Transverse colon (tissue), 4 donors: Measurements from ENCODE around the gene SHFL. TPM values are rescaled to one million over a fixed set of nuclear protein-coding genes. Genes with fewer than 3 reads are reported as not detected.

Experiments
- small RNA-seq, 4 donors: library from RNA; depleted of rRNA; stranded (forward); fragments of <200 nt; gene quantifications; one replicate each; pipeline ENCODE3, GENCODE V24; 2016
- total RNA-seq, 4 donors: library from RNA; depleted of rRNA; stranded (reverse); fragments of >200 nt; gene quantifications; one replicate each; pipeline ENCODE4 v1.1.0, GENCODE V29; 2016

The SHFL gene
- total RNA-seq, 4 donors from 2014 or later = 24.5 to 56.1 (median 39.0) TPM

Small RNA genes lying within 50 kb of the gene (small RNA-seq; reads per million reads assigned to genes)
- gene MIR5589 (0 reads per million in 4 donors), gene SNORD105 (83.0 to 213 (median 113) reads per million in 4 donors), gene SNORD105B (5,078 to 10,566 (median 7,301) reads per million in 4 donors)

Other genes with a start within 250 kb of the SHFL start
- 1 to 10 TPM in 2 of 4 donors, not detected in 2; 2.0 to 2.7 TPM for gene OLFM2, start 149.8 kb upstream of the SHFL start, total RNA-seq
- gene COL5A3, start 75.8 kb upstream of the SHFL start, total RNA-seq = 10 to 100 TPM in 2 of 4 donors, 1 to 10 TPM in 2; 2.5 to 17.7 (median 7.9) TPM
- gene RDH8, start 72.8 kb upstream of the SHFL start, total RNA-seq = not detected
- 1 to 10 TPM in 1 of 4 donors, under 1 TPM in 2, not detected in 1; 0.32 to 4.5 (median 0.55) TPM for gene ANGPTL6, start 16.4 kb downstream of the SHFL start, total RNA-seq
- 10 to 100 TPM; 10.1 to 31.8 (median 21.5) TPM for gene PPAN, start 20.0 kb downstream of the SHFL start, total RNA-seq
- 10 to 100 TPM in 1 of 4 donors, 1 to 10 TPM in 2, under 1 TPM in 1; 0.80 to 13.8 (median 6.9) TPM for gene P2RY11, start 25.4 kb downstream of the SHFL start, total RNA-seq
- gene EIF3G, start 33.6 kb downstream of the SHFL start, total RNA-seq = 100 to 1,000 TPM; 169 to 293 (median 198) TPM
- 100 to 1,000 TPM in 1 of 4 donors, 10 to 100 TPM in 3; 23.3 to 122 (median 42.0) TPM for gene DNMT1, start 108.6 kb downstream of the SHFL start, total RNA-seq
- 1 to 10 TPM in 3 of 4 donors, under 1 TPM in 1; 0.80 to 7.1 (median 3.5) TPM for gene S1PR2, start 145.0 kb downstream of the SHFL start, total RNA-seq
- gene MRPL4, start 165.9 kb downstream of the SHFL start, total RNA-seq = 10 to 100 TPM; 44.1 to 89.6 (median 62.5) TPM
- gene ICAM1, start 184.8 kb downstream of the SHFL start, total RNA-seq = 10 to 100 TPM in 1 of 4 donors, 1 to 10 TPM in 3; 6.4 to 26.6 (median 7.7) TPM
- under 1 TPM in 2 of 4 donors, not detected in 2; 0.48 to 0.55 TPM for gene ICAM4, start 200.6 kb downstream of the SHFL start, total RNA-seq
- under 1 TPM in 2 of 4 donors, not detected in 2; 0.27 to 0.48 TPM for gene ICAM5, start 203.6 kb downstream of the SHFL start, total RNA-seq
- 1 to 10 TPM; 1.9 to 8.2 (median 3.8) TPM for gene ZGLP1, start 223.5 kb downstream of the SHFL start, total RNA-seq
- gene FDX2, start 229.7 kb downstream of the SHFL start, total RNA-seq = 10 to 100 TPM in 1 of 4 donors, 1 to 10 TPM in 2, not detected in 1; 6.1 to 28.9 (median 8.4) TPM
- 10 to 100 TPM; 35.0 to 39.6 (median 38.6) TPM for gene RAVER1, start 247.2 kb downstream of the SHFL start, total RNA-seq